ENCODE data around the gene TBKBP1.

GRCh38 chr17:47735536-47736011 lies 41.6 kb downstream of the TBKBP1 start:
- TF ChIP-seq POLR2A (IDR thresholded peaks at IDR 0.05), result no peak
- TF ChIP-seq, protein P1, sequence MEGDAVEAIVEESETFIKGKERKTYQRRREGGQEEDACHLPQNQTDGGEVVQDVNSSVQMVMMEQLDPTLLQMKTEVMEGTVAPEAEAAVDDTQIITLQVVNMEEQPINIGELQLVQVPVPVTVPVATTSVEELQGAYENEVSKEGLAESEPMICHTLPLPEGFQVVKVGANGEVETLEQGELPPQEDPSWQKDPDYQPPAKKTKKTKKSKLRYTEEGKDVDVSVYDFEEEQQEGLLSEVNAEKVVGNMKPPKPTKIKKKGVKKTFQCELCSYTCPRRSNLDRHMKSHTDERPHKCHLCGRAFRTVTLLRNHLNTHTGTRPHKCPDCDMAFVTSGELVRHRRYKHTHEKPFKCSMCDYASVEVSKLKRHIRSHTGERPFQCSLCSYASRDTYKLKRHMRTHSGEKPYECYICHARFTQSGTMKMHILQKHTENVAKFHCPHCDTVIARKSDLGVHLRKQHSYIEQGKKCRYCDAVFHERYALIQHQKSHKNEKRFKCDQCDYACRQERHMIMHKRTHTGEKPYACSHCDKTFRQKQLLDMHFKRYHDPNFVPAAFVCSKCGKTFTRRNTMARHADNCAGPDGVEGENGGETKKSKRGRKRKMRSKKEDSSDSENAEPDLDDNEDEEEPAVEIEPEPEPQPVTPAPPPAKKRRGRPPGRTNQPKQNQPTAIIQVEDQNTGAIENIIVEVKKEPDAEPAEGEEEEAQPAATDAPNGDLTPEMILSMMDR (IDR thresholded peaks at IDR 0.05), result no peak

All from thyroid gland (tissue), 4 donors.